DND-41 (cell line): ENCODE measurements around the gene LRIT3.

Source experiments
- CTCF ChIP-seq: IDR thresholded peaks from 2 replicates; pipeline ENCODE4 v1.5.1; 2012; ENCODE audit warnings: borderline replicate concordance, low read length, moderate library complexity, mild to moderate bottlenecking; ENCODE audit not compliant: poor library complexity, severe bottlenecking; ENCODE audit errors: extremely low read depth
- EZH2 ChIP-seq: IDR thresholded peaks from 3 replicates; pipeline ENCODE4 v1.6.1; 2012; ENCODE audit warnings: borderline replicate concordance, low read depth, mild to moderate bottlenecking, moderate library complexity, low read length, inconsistent platforms; ENCODE audit not compliant: severe bottlenecking

- TF ChIP-seq CTCF (no peak), EZH2 (no peak)
Observed at GRCh38 chr4:109820563-109820962, 27.3 kb upstream of the LRIT3 start.
